H9 (cell line): ENCODE results near the gene IGLL1. TPM values are rescaled to one million over a fixed set of nuclear protein-coding genes. Genes with fewer than 3 reads are reported as not detected.
A peak's percentile ranks its signal among the peaks of the same experiment; 100 is the strongest.

Experiments
- DNase-seq: peaks from one replicate; pipeline ENCODE4 v3.0.0-alpha.2; 2017
- H2AFZ ChIP-seq: one replicate; pipeline ENCODE4 v1.6.1; 2013; ENCODE audit warnings: mild to moderate bottlenecking, low read length, control low read depth, moderate library complexity
- H2AK5ac ChIP-seq: 2 replicates; pipeline ENCODE4 v1.6.1; 2013; ENCODE audit warnings: low read length, control low read depth, mixed read lengths; ENCODE audit not compliant: insufficient read length
- H2BK120ac ChIP-seq: one replicate; pipeline ENCODE4 v1.6.1; 2013; ENCODE audit warnings: low read depth, mild to moderate bottlenecking, low read length, control low read depth, inconsistent platforms; ENCODE audit not compliant: poor library complexity, severe bottlenecking
- H2BK12ac ChIP-seq: 2 replicates; pipeline ENCODE4 v1.6.1; 2013; ENCODE audit warnings: low read length, control low read depth, mixed read lengths, low read depth; ENCODE audit not compliant: insufficient read length
- H2BK15ac ChIP-seq: 2 replicates; pipeline ENCODE4 v1.6.1; 2013; ENCODE audit warnings: low read depth, low read length, control low read depth
- H2BK20ac ChIP-seq: one replicate; pipeline ENCODE4 v1.6.1; 2013; ENCODE audit warnings: low read depth, mild to moderate bottlenecking, low read length, control low read depth, inconsistent platforms; ENCODE audit not compliant: poor library complexity, severe bottlenecking
- H2BK5ac ChIP-seq: 2 replicates; pipeline ENCODE4 v1.6.1; 2013; ENCODE audit warnings: low read length, control low read depth, mixed read lengths; ENCODE audit not compliant: insufficient read length
- H3K14ac ChIP-seq: 2 replicates; pipeline ENCODE4 v1.6.1; 2013; ENCODE audit warnings: low read length, control low read depth; ENCODE audit not compliant: insufficient read depth
- H3K18ac ChIP-seq: 2 replicates; pipeline ENCODE4 v1.6.1; 2013; ENCODE audit warnings: low read depth, mild to moderate bottlenecking, mixed read lengths, low read length, control low read depth; ENCODE audit not compliant: insufficient read length
- H3K23ac ChIP-seq: 2 replicates; pipeline ENCODE4 v1.6.1; 2013; ENCODE audit warnings: low read length, control low read depth, mixed read lengths, low read depth; ENCODE audit not compliant: insufficient read length
- H3K23me2 ChIP-seq: 2 replicates; pipeline ENCODE4 v1.6.1; 2013; ENCODE audit warnings: low read depth, mild to moderate bottlenecking, mixed read lengths, low read length, control low read depth; ENCODE audit not compliant: insufficient read length, poor library complexity, severe bottlenecking
- H3K27ac ChIP-seq: 2 replicates; pipeline ENCODE4 v1.5.1; 2013; ENCODE audit warnings: low read length, control low read depth, mixed read lengths, low read depth; ENCODE audit not compliant: insufficient read length
- H3K27me3 ChIP-seq: 2 replicates; pipeline ENCODE4 v1.6.1; 2013; ENCODE audit warnings: low read length, control low read depth, inconsistent platforms; ENCODE audit not compliant: insufficient read depth
- H3K4ac ChIP-seq: 2 replicates; pipeline ENCODE4 v1.6.1; 2013; ENCODE audit warnings: low read depth, mild to moderate bottlenecking, control low read depth, inconsistent platforms, low read length, moderate library complexity
- H3K4me1 ChIP-seq: 2 replicates; pipeline ENCODE4 v1.6.1; 2013; ENCODE audit warnings: low read length, control low read depth, inconsistent platforms; ENCODE audit not compliant: insufficient read depth
- H3K4me2 ChIP-seq: 2 replicates; pipeline ENCODE4 v1.6.1; 2013; ENCODE audit warnings: low read length, control low read depth, mixed read lengths; ENCODE audit not compliant: insufficient read length, insufficient read depth
- H3K56ac ChIP-seq: 2 replicates; pipeline ENCODE4 v1.6.1; 2013; ENCODE audit warnings: low read depth, mild to moderate bottlenecking, mixed read lengths, low read length, control low read depth; ENCODE audit not compliant: insufficient read length
- H3K79me1 ChIP-seq: 2 replicates; pipeline ENCODE4 v1.6.1; 2013; ENCODE audit warnings: low read depth, mild to moderate bottlenecking, moderate library complexity, low read length, control low read depth, inconsistent platforms; ENCODE audit not compliant: insufficient read depth, poor library complexity, severe bottlenecking
- H3K79me2 ChIP-seq: 2 replicates; pipeline ENCODE4 v1.6.1; 2013; ENCODE audit warnings: low read length, control low read depth, inconsistent platforms; ENCODE audit not compliant: insufficient read depth
- H3K9ac ChIP-seq: 2 replicates; pipeline ENCODE4 v1.6.1; 2013; ENCODE audit warnings: low read length, control low read depth, mixed read lengths; ENCODE audit not compliant: insufficient read length; ENCODE audit errors: extremely low read depth
- H3K9me3 ChIP-seq: one replicate; pipeline ENCODE4 v1.6.1; 2013; ENCODE audit warnings: low read depth, low read length, inconsistent platforms; ENCODE audit not compliant: control insufficient read depth
- H3T11ph ChIP-seq: one replicate; pipeline ENCODE4 v1.6.1; 2013; ENCODE audit warnings: mild to moderate bottlenecking, low read length, control low read depth, inconsistent platforms
- H4K20me1 ChIP-seq: one replicate; pipeline ENCODE4 v1.6.1; 2013; ENCODE audit not compliant: control insufficient read depth, insufficient read length, insufficient read depth
- H4K5ac ChIP-seq: 2 replicates; pipeline ENCODE4 v1.6.1; 2013; ENCODE audit warnings: low read depth, mild to moderate bottlenecking, mixed read lengths, low read length, control low read depth; ENCODE audit not compliant: insufficient read length
- H4K8ac ChIP-seq: replicated peaks from 2 replicates; pipeline ENCODE4 v1.6.1; 2013; ENCODE audit warnings: low read length, control low read depth, mixed read lengths, low read depth; ENCODE audit not compliant: insufficient read length
- H4K91ac ChIP-seq: 2 replicates; pipeline ENCODE4 v1.6.1; 2013; ENCODE audit warnings: low read depth, mild to moderate bottlenecking, moderate library complexity, mixed read lengths, low read length, control low read depth; ENCODE audit not compliant: insufficient read length
- H3K27ac Mint-ChIP-seq, 3 experiments: 2 replicates in 2 of 3; 3 replicates in 1 of 3; pipeline ENCODE4 v1.8.0; 2020 to 2021; ENCODE audit warnings: mixed read lengths in 3 of 3, mild to moderate bottlenecking in 1 of 3, moderate library complexity in 1 of 3
- H3K27me3 Mint-ChIP-seq: 2 replicates; pipeline ENCODE4 v1.8.0; 2021; ENCODE audit warnings: low read depth, mild to moderate bottlenecking, moderate library complexity, mixed read lengths
- H3K36me3 Mint-ChIP-seq, 3 experiments: 2 replicates in 2 of 3; 3 replicates in 1 of 3; pipeline ENCODE4 v1.8.0; 2020 to 2021; ENCODE audit warnings: low read depth in 3 of 3, mixed read lengths in 3 of 3; ENCODE audit not compliant: insufficient read depth in 1 of 3
- H3K4me1 Mint-ChIP-seq, 2 experiments: 2 replicates each; pipeline ENCODE4 v1.8.0; 2020; ENCODE audit warnings: mixed read lengths in 2 of 2
- H3K4me3 Mint-ChIP-seq, 2 experiments: 2 replicates in 1 of 2; 3 replicates in 1 of 2; pipeline ENCODE4 v1.8.0; 2020 to 2021; ENCODE audit warnings: mild to moderate bottlenecking in 2 of 2, mixed read lengths in 2 of 2, moderate library complexity in 1 of 2
- H3K9me3 Mint-ChIP-seq, 2 experiments: 2 replicates in 1 of 2; 3 replicates in 1 of 2; pipeline ENCODE4 v1.8.0; 2020; ENCODE audit warnings: mild to moderate bottlenecking in 2 of 2, mixed read lengths in 2 of 2, moderate library complexity in 1 of 2
- CTCF ChIP-seq: fragments of 200-600 bp; sonication (generic); conservative IDR thresholded peaks from 3 replicates; pipeline ENCODE4 v1.8.0; 2021; ENCODE audit warnings: antibody characterized with exemption, mild to moderate bottlenecking
- WGBS: extraction: QIAGEN DNeasy Blood & Tissue Kit; methylation state at CpG from one replicate; pipeline ENCODE4 v1.1.7; 2013; ENCODE audit warnings: missing lambda C conversion rate, low lambda C conversion rate, mixed read lengths; ENCODE audit not compliant: insufficient read length; ENCODE audit errors: extremely low coverage; 5-methylcytosine and 5-hydroxymethylcytosine counted together
- total RNA-seq: library from RNA; stranded (reverse); gene quantifications from 2 replicates; pipeline ENCODE4 v1.2.1, GENCODE V29; 2021

The IGLL1 gene
- total RNA-seq, 1 experiment from 2014 or later, result not detected

GRCh38 chr22:23548501-23549197, 31.4 kb downstream of the IGLL1 start:
- H3K27ac Mint-ChIP-seq, result no peak overlapping the region
- DNase-seq, result peak; percentile 9

More at GRCh38 chr22:23548501-23549197, 31.4 kb downstream of the IGLL1 start:
- no peak overlapping the region for H3K23ac ChIP-seq
- H2BK5ac ChIP-seq, result no peak overlapping the region
- H3K9me3 ChIP-seq, result no peaks in the 10 kb centered on the region
- no peak overlapping the region for H4K5ac ChIP-seq
- H3K9me3 Mint-ChIP-seq, result peaks cover 9 to 18% of the 10 kb centered on the region in 2 experiments; a peak in 4 of 5 replicates
- H3K23me2 ChIP-seq, result no peaks in the 10 kb centered on the region
- no peak overlapping the region for H2AFZ ChIP-seq
- peaks cover 0 to 4% (median 0%) of the 10 kb centered on the region in 3 experiments; a peak in 3 of 7 replicates for H3K36me3 Mint-ChIP-seq
- WGBS, result no CpG with 5 or more reads among the region's 8 CpGs
- no peak overlapping the region for H3K4me3 Mint-ChIP-seq
- H3K14ac ChIP-seq, result no peak overlapping the region
- no peak overlapping the region for H3K4me2 ChIP-seq
- H4K8ac ChIP-seq, result no peak overlapping the region
- no peaks in the 10 kb centered on the region for H3K79me2 ChIP-seq
- H3K27me3 Mint-ChIP-seq, result peaks cover 20% of the 10 kb centered on the region
- no peaks in the 10 kb centered on the region for H3K4me1 Mint-ChIP-seq
- no peak overlapping the region for H2BK120ac ChIP-seq
- H3K9ac ChIP-seq, result no peak overlapping the region
- no peak overlapping the region for H3T11ph ChIP-seq
- no peak overlapping the region for H4K91ac ChIP-seq
- no peak overlapping the region for H2BK12ac ChIP-seq
- no peaks in the 10 kb centered on the region for H3K4me1 ChIP-seq
- no peak overlapping the region for H3K18ac ChIP-seq
- no peak overlapping the region for H2BK20ac ChIP-seq
- H2AK5ac ChIP-seq, result no peak overlapping the region
- H3K4ac ChIP-seq, result no peak overlapping the region
- no peak overlapping the region for H3K56ac ChIP-seq
- TF ChIP-seq CTCF, result no peak
- no peaks in the 10 kb centered on the region; the same call in 1 of the 2 replicates for H3K27me3 ChIP-seq
- no peaks in the 10 kb centered on the region for H4K20me1 ChIP-seq
- H3K79me1 ChIP-seq, result no peaks in the 10 kb centered on the region
- H2BK15ac ChIP-seq, result no peak overlapping the region
- H3K27ac ChIP-seq, result no peak overlapping the region
